Neural progenitor cell (in vitro differentiated cells): Measurements from ENCODE around the gene DPF3. TPM values are rescaled to one million over a fixed set of nuclear protein-coding genes. Genes with fewer than 3 reads are reported as not detected.

Experiments used
- DNase-seq: peaks from one replicate; pipeline ENCODE4 v3.0.0-alpha.2; 2016; ENCODE audit warnings: low spot score
- H2AFZ ChIP-seq: fragments of 200-600 bp; sonication (generic); replicated peaks from 2 replicates; pipeline ENCODE4 v1.6.1; 2016; ENCODE audit warnings: antibody characterized with exemption
- H3F3A ChIP-seq: fragments of 200-600 bp; sonication (generic); 2 replicates; pipeline ENCODE4 v1.6.1; 2016; ENCODE audit warnings: antibody characterized with exemption, low read depth
- H3K27ac ChIP-seq: fragments of 200-600 bp; sonication (generic); 2 replicates; pipeline ENCODE4 v1.5.1; 2016; ENCODE audit warnings: mild to moderate bottlenecking
- H3K27me3 ChIP-seq: fragments of 200-600 bp; sonication (generic); 2 replicates; pipeline ENCODE4 v1.6.1; 2016; ENCODE audit warnings: mild to moderate bottlenecking, moderate library complexity
- H3K36me3 ChIP-seq: fragments of 200-600 bp; sonication (generic); 2 replicates; pipeline ENCODE4 v1.5.1; 2016
- H3K4me1 ChIP-seq: fragments of 200-600 bp; sonication (generic); 2 replicates; pipeline ENCODE4 v1.6.1; 2016; ENCODE audit warnings: mixed run types
- H3K4me2 ChIP-seq: fragments of 200-600 bp; sonication (generic); 2 replicates; pipeline ENCODE4 v1.6.1; 2016
- H3K4me3 ChIP-seq: fragments of 200-600 bp; sonication (generic); 2 replicates; pipeline ENCODE4 v1.5.1; 2016
- H3K79me2 ChIP-seq: fragments of 200-600 bp; sonication (generic); 2 replicates; pipeline ENCODE4 v1.6.1; 2016; ENCODE audit warnings: low read depth
- H3K9ac ChIP-seq: fragments of 200-600 bp; sonication (generic); 2 replicates; pipeline ENCODE4 v1.6.1; 2016
- H3K9me3 ChIP-seq: fragments of 200-600 bp; sonication (generic); 2 replicates; pipeline ENCODE4 v1.5.1; 2016; ENCODE audit warnings: low read depth
- H4K20me1 ChIP-seq: fragments of 200-600 bp; sonication (generic); 2 replicates; pipeline ENCODE4 v1.6.1; 2016; ENCODE audit warnings: low read depth
- H3K27ac Mint-ChIP-seq: 3 replicates; pipeline ENCODE4 v1.8.0; 2021; ENCODE audit warnings: mixed read lengths
- H3K27me3 Mint-ChIP-seq: 2 replicates; pipeline ENCODE4 v1.8.0; 2022; ENCODE audit warnings: low read depth, mild to moderate bottlenecking, inconsistent platforms, moderate library complexity, mixed read lengths; ENCODE audit not compliant: insufficient read depth
- H3K36me3 Mint-ChIP-seq: 3 replicates; pipeline ENCODE4 v1.8.0; 2021; ENCODE audit warnings: mixed read lengths
- H3K4me1 Mint-ChIP-seq: 3 replicates; pipeline ENCODE4 v1.8.0; 2021; ENCODE audit warnings: mixed read lengths
- H3K4me3 Mint-ChIP-seq: 3 replicates; pipeline ENCODE4 v1.8.0; 2021; ENCODE audit warnings: mild to moderate bottlenecking, moderate library complexity, mixed read lengths
- H3K9me3 Mint-ChIP-seq: 3 replicates; pipeline ENCODE4 v1.8.0; 2020; ENCODE audit warnings: mixed read lengths
- EZH2 ChIP-seq: fragments of 200-600 bp; sonication (generic); IDR thresholded peaks from 2 replicates; pipeline ENCODE4 v1.6.1; 2017; ENCODE audit warnings: antibody characterized with exemption, mild to moderate bottlenecking, moderate library complexity
- EZH2phosphoT487 ChIP-seq: fragments of 200-600 bp; sonication (generic); IDR thresholded peaks from 2 replicates; pipeline ENCODE4 v1.6.1; 2017; ENCODE audit warnings: antibody characterized with exemption
- total RNA-seq: library from RNA; depleted of rRNA; stranded (reverse); fragments of >200 nt; gene quantifications from 2 replicates; pipeline ENCODE4 v1.2.3, GENCODE V29; 2015; ENCODE audit warnings: low replicate concordance
- TF ChIP-seq, protein P1 (sequence below): fragments of 200-600 bp; sonication (generic); IDR thresholded peaks from 2 replicates; pipeline ENCODE4 v1.5.1; 2017; ENCODE audit warnings: antibody characterized with exemption, mild to moderate bottlenecking

DPF3 gene
- total RNA-seq, 1 donor from 2014 or later, result not detected

DNA sequence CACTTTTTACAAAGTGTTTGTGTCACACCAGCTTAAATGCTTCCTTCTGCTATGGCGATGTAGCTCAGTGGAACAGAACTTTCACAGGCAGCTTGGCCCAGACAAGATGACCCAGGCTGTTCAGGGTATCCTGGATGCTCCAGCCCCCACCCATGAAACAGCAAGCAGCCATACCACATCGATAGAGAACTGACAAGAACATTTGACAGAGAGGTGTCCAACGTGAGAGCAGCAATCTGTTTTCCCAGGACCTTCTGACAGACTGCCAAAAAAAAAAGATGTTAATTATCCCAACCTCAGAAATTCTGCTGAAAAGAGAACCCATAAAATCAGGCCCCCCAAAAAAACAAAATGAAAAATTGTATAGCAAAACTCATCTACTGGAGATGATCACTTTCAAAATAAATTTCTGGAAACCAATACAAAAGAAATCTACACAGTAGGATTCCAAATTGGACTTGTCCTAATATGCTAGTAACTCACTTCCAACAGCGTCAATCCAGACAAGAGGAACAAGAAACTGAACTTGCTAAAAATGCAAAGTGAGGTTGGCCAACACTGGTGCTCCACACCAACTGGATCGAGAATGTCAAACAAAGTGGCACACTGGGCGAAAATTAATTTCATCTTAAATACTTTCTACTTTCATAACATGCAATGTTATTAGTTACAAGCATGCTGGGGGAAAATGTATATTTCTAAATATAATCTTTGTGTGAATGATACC is 118.8 kb downstream of the DPF3 start:
- Mint-ChIP-seq H3K9me3 (no peaks in the 10 kb centered on the region), H3K36me3 (no peaks in the 10 kb centered on the region), H3K4me1 (peaks cover 3% of the 10 kb centered on the region), H3K4me3 (no peak overlapping the region), H3K27me3 (peaks cover 2% of the 10 kb centered on the region), H3K27ac (no peak overlapping the region)
- no peaks in the 10 kb centered on the region for H3F3A ChIP-seq
- H3K27ac ChIP-seq, result no peak overlapping the region
- H3K27me3 ChIP-seq, result no peaks in the 10 kb centered on the region
- no peak for TF ChIP-seq EZH2
- no peak for TF ChIP-seq EZH2phosphoT487
- TF ChIP-seq, protein P1, sequence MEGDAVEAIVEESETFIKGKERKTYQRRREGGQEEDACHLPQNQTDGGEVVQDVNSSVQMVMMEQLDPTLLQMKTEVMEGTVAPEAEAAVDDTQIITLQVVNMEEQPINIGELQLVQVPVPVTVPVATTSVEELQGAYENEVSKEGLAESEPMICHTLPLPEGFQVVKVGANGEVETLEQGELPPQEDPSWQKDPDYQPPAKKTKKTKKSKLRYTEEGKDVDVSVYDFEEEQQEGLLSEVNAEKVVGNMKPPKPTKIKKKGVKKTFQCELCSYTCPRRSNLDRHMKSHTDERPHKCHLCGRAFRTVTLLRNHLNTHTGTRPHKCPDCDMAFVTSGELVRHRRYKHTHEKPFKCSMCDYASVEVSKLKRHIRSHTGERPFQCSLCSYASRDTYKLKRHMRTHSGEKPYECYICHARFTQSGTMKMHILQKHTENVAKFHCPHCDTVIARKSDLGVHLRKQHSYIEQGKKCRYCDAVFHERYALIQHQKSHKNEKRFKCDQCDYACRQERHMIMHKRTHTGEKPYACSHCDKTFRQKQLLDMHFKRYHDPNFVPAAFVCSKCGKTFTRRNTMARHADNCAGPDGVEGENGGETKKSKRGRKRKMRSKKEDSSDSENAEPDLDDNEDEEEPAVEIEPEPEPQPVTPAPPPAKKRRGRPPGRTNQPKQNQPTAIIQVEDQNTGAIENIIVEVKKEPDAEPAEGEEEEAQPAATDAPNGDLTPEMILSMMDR, result no peak
- no peaks in the 10 kb centered on the region for H3K9me3 ChIP-seq
- no peak for DNase-seq
- H3K36me3 ChIP-seq, result no peaks in the 10 kb centered on the region
- no peak overlapping the region for H3K4me2 ChIP-seq
- no peak overlapping the region for H2AFZ ChIP-seq
- no peak overlapping the region for H3K9ac ChIP-seq
- H3K4me3 ChIP-seq, result no peak overlapping the region
- no peaks in the 10 kb centered on the region for H3K79me2 ChIP-seq
- no peaks in the 10 kb centered on the region for H4K20me1 ChIP-seq
- no peaks in the 10 kb centered on the region for H3K4me1 ChIP-seq

GRCh38 chr14:72774141-72774540 is 119.8 kb downstream of the DPF3 start:
- no peak overlapping the region for H2AFZ ChIP-seq
- H3K9me3 ChIP-seq, result no peaks in the 10 kb centered on the region
- Mint-ChIP-seq H3K4me3 (no peak overlapping the region), H3K36me3 (no peaks in the 10 kb centered on the region), H3K4me1 (peaks cover 3% of the 10 kb centered on the region), H3K27me3 (peaks cover 2% of the 10 kb centered on the region), H3K9me3 (no peaks in the 10 kb centered on the region), H3K27ac (no peak overlapping the region)
- H3K36me3 ChIP-seq, result no peaks in the 10 kb centered on the region
- H3K4me1 ChIP-seq, result no peaks in the 10 kb centered on the region
- no peaks in the 10 kb centered on the region for H3K27me3 ChIP-seq
- no peak for DNase-seq
- TF ChIP-seq EZH2 (no peak), EZH2phosphoT487 (no peak)
- H3K79me2 ChIP-seq, result no peaks in the 10 kb centered on the region
- H4K20me1 ChIP-seq, result no peaks in the 10 kb centered on the region
- no peak overlapping the region for H3K4me3 ChIP-seq
- no peaks in the 10 kb centered on the region for H3F3A ChIP-seq
- H3K9ac ChIP-seq, result no peak overlapping the region
- no peak overlapping the region for H3K27ac ChIP-seq
- H3K4me2 ChIP-seq, result no peak overlapping the region

DNA sequence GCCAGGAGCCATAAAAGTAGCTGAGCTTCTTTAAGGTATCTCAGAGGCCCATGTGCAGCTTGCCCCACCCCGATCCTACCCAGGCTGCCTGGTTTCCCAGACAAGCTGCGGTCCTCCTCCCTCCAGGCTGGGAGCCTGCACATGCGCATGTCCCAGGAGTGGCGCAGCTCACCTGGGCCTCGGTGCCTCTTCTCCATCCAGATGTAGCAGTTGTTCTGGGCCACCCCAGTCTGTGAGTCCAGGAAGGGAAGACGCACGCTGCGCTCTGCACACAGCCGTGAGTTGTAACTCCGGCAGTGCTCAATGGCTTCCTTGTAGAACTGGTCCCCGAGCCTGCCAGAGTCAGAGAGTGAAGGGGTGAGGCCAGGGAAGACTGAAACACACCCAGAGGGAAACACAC is 122.3 kb downstream of the DPF3 start:
- Histone ChIP-seq H2AFZ (no peak overlapping the region), H3K9me3 (no peaks in the 10 kb centered on the region), H3K36me3 (no peaks in the 10 kb centered on the region), H3K9ac (no peak overlapping the region), H3K4me2 (no peak overlapping the region), H3K4me3 (no peak overlapping the region), H4K20me1 (no peaks in the 10 kb centered on the region), H3F3A (no peaks in the 10 kb centered on the region), H3K27me3 (no peaks in the 10 kb centered on the region), H3K27ac (no peak overlapping the region), H3K4me1 (no peaks in the 10 kb centered on the region), H3K79me2 (no peaks in the 10 kb centered on the region)
- H3K27ac Mint-ChIP-seq, result no peak overlapping the region
- no peaks in the 10 kb centered on the region for H3K4me1 Mint-ChIP-seq
- no peak overlapping the region for H3K4me3 Mint-ChIP-seq
- peaks cover 17% of the 10 kb centered on the region for H3K9me3 Mint-ChIP-seq
- no peak for DNase-seq
- peaks cover 3% of the 10 kb centered on the region for H3K36me3 Mint-ChIP-seq
- peaks cover 2% of the 10 kb centered on the region for H3K27me3 Mint-ChIP-seq
- TF ChIP-seq, protein P1, result no peak

GRCh38 chr14:72766296-72766695 is 127.6 kb downstream of the DPF3 start:
- H3K4me3 ChIP-seq, result no peak overlapping the region
- H3K9ac ChIP-seq, result no peak overlapping the region
- no peak overlapping the region for H3K4me2 ChIP-seq
- no peaks in the 10 kb centered on the region for H3K4me1 Mint-ChIP-seq
- no peaks in the 10 kb centered on the region for H3K79me2 ChIP-seq
- peaks cover 24% of the 10 kb centered on the region for H3K9me3 Mint-ChIP-seq
- H3K36me3 ChIP-seq, result no peaks in the 10 kb centered on the region
- DNase-seq, result no peak
- peaks cover 3% of the 10 kb centered on the region for H3K36me3 Mint-ChIP-seq
- TF ChIP-seq EZH2 (no peak), EZH2phosphoT487 (no peak)
- TF ChIP-seq, protein P1, result no peak
- no peak overlapping the region for H3K4me3 Mint-ChIP-seq
- peaks cover 11% of the 10 kb centered on the region for H3K9me3 ChIP-seq
- H3K27ac ChIP-seq, result no peak overlapping the region
- peaks cover 2% of the 10 kb centered on the region for H3K27me3 Mint-ChIP-seq
- no peaks in the 10 kb centered on the region for H3K27me3 ChIP-seq
- H4K20me1 ChIP-seq, result no peaks in the 10 kb centered on the region
- no peak overlapping the region for H2AFZ ChIP-seq
- no peaks in the 10 kb centered on the region for H3F3A ChIP-seq
- no peaks in the 10 kb centered on the region for H3K4me1 ChIP-seq
- no peak overlapping the region for H3K27ac Mint-ChIP-seq
